ENCODE measurements around the gene TCP11L1. TPM values are rescaled to one million over a fixed set of nuclear protein-coding genes. Genes with fewer than 3 reads are reported as not detected.

The TCP11L1 gene
- total RNA-seq: 10 to 100 TPM; 24.7 to 52.6 (median 34.6) TPM

- TF ChIP-seq CTCF (IDR thresholded peaks at IDR 0.05): no peak
- ATAC-seq (ENCODE audit: low FRiP score): peak; percentile 98
- peak; percentile 75 for DNase-seq (ENCODE audit: low spot score)
These were observed at the start of gene TCP11L1 for GRCh38 chr11:33039274-33040032. Gene TCP11L1, plus strand, starts transcription at chr11:33039572. Its CDS starts 4,202 bp downstream, at chr11:33043774.

GRCh38 chr11:32990481-32990880 lies 48.9 kb upstream of the TCP11L1 start:
- no peak for DNase-seq (ENCODE audit: low spot score)
- TF ChIP-seq CTCF (IDR thresholded peaks at IDR 0.05): no peak
- ATAC-seq (ENCODE audit: low FRiP score): no peak

- TF ChIP-seq CTCF (IDR thresholded peaks at IDR 0.05): no peak
- no peak for ATAC-seq (ENCODE audit: low FRiP score)
- DNase-seq (ENCODE audit: low spot score): no peak
These were observed 47.9 kb upstream of the TCP11L1 start for GRCh38 chr11:32991427-32991826.

GRCh38 chr11:32991898-32992297 lies 47.5 kb upstream of the TCP11L1 start:
- TF ChIP-seq CTCF (IDR thresholded peaks at IDR 0.05): no peak
- DNase-seq (ENCODE audit: low spot score): no peak
- no peak for ATAC-seq (ENCODE audit: low FRiP score)

- DNase-seq (ENCODE audit: low spot score) (no peak), ATAC-seq (ENCODE audit: low FRiP score) (no peak)
- no peak for TF ChIP-seq CTCF (IDR thresholded peaks at IDR 0.05)
These were observed 39.2 kb upstream of the TCP11L1 start for GRCh38 chr11:33000181-33000580.

- ATAC-seq (ENCODE audit: low FRiP score): no peak
- no peak for DNase-seq (ENCODE audit: low spot score)
- no peak for TF ChIP-seq CTCF (IDR thresholded peaks at IDR 0.05)
These were observed 38.1 kb upstream of the TCP11L1 start for GRCh38 chr11:33001281-33001680.

All from omental fat pad (tissue), 4 donors.